Keratinocyte (primary cell): ENCODE measurements around the gene TKT.

Experiments
- EZH2 ChIP-seq: IDR thresholded peaks from one replicate; pipeline ENCODE4 v1.6.1; 2012; ENCODE audit warnings: inconsistent platforms, mild to moderate bottlenecking, low read length, moderate library complexity
- TF ChIP-seq, protein P1 (sequence below), 3 experiments: IDR thresholded peaks in 1 of 3; conservative IDR thresholded peaks in 1 of 3; optimal IDR thresholded peaks in 1 of 3; 2 replicates in 2 of 3; 3 replicates in 1 of 3; pipeline versions ENCODE3 to v1.5.1; 2011; ENCODE audit warnings: low read length in 3 of 3, mild to moderate bottlenecking in 3 of 3, moderate library complexity in 2 of 3, control low read depth in 1 of 3, inconsistent platforms in 1 of 3; ENCODE audit not compliant: insufficient read depth in 2 of 3; ENCODE audit errors: extremely low read depth in 1 of 3

GRCh38 chr3:53181024-53181371, 74.8 kb downstream of the TKT start:
- TF ChIP-seq, protein P1, sequence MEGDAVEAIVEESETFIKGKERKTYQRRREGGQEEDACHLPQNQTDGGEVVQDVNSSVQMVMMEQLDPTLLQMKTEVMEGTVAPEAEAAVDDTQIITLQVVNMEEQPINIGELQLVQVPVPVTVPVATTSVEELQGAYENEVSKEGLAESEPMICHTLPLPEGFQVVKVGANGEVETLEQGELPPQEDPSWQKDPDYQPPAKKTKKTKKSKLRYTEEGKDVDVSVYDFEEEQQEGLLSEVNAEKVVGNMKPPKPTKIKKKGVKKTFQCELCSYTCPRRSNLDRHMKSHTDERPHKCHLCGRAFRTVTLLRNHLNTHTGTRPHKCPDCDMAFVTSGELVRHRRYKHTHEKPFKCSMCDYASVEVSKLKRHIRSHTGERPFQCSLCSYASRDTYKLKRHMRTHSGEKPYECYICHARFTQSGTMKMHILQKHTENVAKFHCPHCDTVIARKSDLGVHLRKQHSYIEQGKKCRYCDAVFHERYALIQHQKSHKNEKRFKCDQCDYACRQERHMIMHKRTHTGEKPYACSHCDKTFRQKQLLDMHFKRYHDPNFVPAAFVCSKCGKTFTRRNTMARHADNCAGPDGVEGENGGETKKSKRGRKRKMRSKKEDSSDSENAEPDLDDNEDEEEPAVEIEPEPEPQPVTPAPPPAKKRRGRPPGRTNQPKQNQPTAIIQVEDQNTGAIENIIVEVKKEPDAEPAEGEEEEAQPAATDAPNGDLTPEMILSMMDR (optimal IDR thresholded peaks at IDR 0.05 in 1 of 3, IDR thresholded peaks at IDR 0.05 in 1 of 3, conservative IDR thresholded peaks at IDR 0.05 in 1 of 3; ENCODE audit: extremely low read depth in 1 of 3, insufficient read depth in 2 of 3, low read length in 3 of 3), result no peak
- no peak for TF ChIP-seq EZH2
